ENCODE data around the gene VPS13D.

The VPS13D gene

GRCh38 chr1:12194666-12195216, 35.1 kb upstream of the VPS13D start:
- no peak overlapping the region for H3K9ac ChIP-seq (ENCODE audit: insufficient read length)
- no peak for DNase-seq (ENCODE audit: low read depth, low spot score)
- H3K27ac ChIP-seq: no peak overlapping the region
- no peak overlapping the region for H3K4me3 ChIP-seq
- H3K9me3 ChIP-seq (ENCODE audit: low read depth, low read length): no peaks in the 10 kb centered on the region
- no peaks in the 10 kb centered on the region for H3K36me3 ChIP-seq (ENCODE audit: insufficient read depth, low read length)
- no peak for TF ChIP-seq FOXP2 (optimal IDR thresholded peaks at IDR 0.05; ENCODE audit: control extremely low read depth, extremely low read length, insufficient read depth)
- no peak for TF ChIP-seq POLR2AphosphoS5 (IDR thresholded peaks at IDR 0.05; ENCODE audit: borderline replicate concordance, low read depth, low read length)
- TF ChIP-seq EZH2 (IDR thresholded peaks at IDR 0.05): no peak

DNA sequence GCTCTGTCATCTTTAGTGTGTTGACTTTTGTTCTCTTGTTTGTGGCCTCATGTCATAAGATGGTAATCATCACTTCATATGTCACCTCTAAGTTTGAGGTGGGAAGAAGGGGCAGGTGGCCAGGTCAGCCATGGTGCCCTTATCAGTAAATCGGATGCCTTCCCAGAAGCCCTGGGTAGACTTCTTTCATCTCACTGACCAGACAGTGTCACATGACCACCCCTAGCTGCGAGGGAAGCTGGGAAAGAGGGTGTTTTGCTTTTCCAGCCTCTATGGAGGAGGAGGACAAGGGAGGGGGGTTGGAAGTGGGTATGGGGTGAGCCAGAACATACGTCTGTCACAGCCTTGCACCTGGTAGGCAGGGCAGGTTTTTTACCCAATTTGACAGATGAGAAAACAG, 34.4 kb upstream of the VPS13D start:
- Histone ChIP-seq H3K4me3 (no peak overlapping the region), H3K9ac (ENCODE audit: insufficient read length) (no peak overlapping the region), H3K9me3 (ENCODE audit: low read depth, low read length) (no peaks in the 10 kb centered on the region), H3K36me3 (ENCODE audit: insufficient read depth, low read length) (no peaks in the 10 kb centered on the region), H3K27ac (no peak overlapping the region)
- TF ChIP-seq FOXP2 (optimal IDR thresholded peaks at IDR 0.05; ENCODE audit: control extremely low read depth, extremely low read length, insufficient read depth) (no peak), EZH2 (IDR thresholded peaks at IDR 0.05) (no peak), POLR2AphosphoS5 (IDR thresholded peaks at IDR 0.05; ENCODE audit: borderline replicate concordance, low read depth, low read length) (no peak)
- no peak for DNase-seq (ENCODE audit: low read depth, low spot score)

DNA sequence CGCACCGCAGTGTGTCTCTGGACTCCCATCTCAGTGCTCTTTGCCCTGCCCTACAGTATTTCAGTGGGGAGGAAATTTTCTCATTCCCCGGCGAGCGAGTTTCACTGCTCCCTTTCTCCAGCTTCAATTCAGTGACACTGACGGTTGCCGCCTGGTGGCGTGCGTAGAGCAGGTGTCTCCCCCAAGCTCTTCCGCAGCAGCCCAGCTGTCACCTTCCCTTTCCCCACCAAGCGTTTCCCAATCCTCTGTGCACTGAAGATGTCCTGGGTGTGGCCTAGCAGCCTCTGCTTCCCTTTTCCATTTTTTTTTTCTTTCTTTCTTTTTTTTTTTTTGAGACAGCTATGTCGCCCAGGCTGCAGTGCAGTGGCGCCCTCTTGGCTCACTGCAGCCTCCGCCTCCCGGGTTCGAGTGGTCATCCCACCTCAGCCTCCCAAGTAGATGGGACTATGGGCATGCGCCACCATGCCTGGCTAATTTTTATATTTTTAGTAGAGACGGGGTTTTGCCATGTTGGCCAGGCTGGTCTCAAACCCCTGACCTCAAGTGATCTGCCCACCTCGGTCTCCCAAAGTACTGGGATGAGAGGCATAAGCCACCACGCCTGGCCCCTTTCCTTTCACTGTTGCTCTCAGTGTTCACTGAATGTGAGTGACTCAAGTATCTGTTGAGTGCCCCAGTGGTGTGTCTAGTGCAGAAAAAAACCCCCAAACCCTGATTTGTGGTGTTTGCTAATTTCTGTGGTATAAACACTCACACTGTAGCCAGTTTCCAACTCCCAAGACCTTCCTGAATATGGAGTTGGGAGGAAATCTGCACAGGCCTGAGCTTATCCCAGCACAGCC, 33.0 kb upstream of the VPS13D start:
- DNase-seq (ENCODE audit: low read depth, low spot score): no peak
- Histone ChIP-seq H3K36me3 (ENCODE audit: insufficient read depth, low read length) (no peaks in the 10 kb centered on the region), H3K9me3 (ENCODE audit: low read depth, low read length) (no peaks in the 10 kb centered on the region), H3K9ac (ENCODE audit: insufficient read length) (no peak overlapping the region), H3K4me3 (no peak overlapping the region), H3K27ac (no peak overlapping the region)
- TF ChIP-seq FOXP2 (optimal IDR thresholded peaks at IDR 0.05; ENCODE audit: control extremely low read depth, extremely low read length, insufficient read depth): no peak
- TF ChIP-seq EZH2 (IDR thresholded peaks at IDR 0.05): no peak

GRCh38 chr1:12197483-12197880, 32.3 kb upstream of the VPS13D start:
- no peak overlapping the region for H3K4me3 ChIP-seq
- no peak overlapping the region for H3K9ac ChIP-seq (ENCODE audit: insufficient read length)
- no peak overlapping the region for H3K27ac ChIP-seq
- H3K9me3 ChIP-seq (ENCODE audit: low read depth, low read length): no peaks in the 10 kb centered on the region
- no peak for DNase-seq (ENCODE audit: low read depth, low spot score)
- no peak for TF ChIP-seq EZH2 (IDR thresholded peaks at IDR 0.05)
- TF ChIP-seq POLR2AphosphoS5 (IDR thresholded peaks at IDR 0.05; ENCODE audit: borderline replicate concordance, low read depth, low read length): no peak
- no peak for TF ChIP-seq FOXP2 (optimal IDR thresholded peaks at IDR 0.05; ENCODE audit: control extremely low read depth, extremely low read length, insufficient read depth)
- no peaks in the 10 kb centered on the region for H3K36me3 ChIP-seq (ENCODE audit: insufficient read depth, low read length)

DNA sequence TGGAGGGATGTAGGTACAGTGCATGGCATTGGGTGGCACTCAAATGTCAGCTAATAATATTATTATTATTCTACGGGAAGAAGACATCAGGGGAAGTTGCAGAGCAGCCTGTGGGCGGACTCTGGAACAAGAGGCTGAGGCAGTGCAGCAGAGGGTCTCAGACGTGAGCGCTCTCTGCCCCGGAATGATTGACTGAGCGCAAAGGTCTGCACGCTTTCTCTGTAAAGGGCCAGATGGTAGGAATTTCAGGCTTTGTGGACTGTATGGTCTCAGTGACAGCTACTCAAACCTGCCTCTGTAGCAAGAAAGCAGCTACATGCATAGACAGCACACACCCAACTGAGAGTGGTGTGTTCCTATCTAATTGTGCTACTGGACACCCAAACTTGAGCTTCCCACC, 29.6 kb upstream of the VPS13D start:
- TF ChIP-seq FOXP2 (optimal IDR thresholded peaks at IDR 0.05; ENCODE audit: control extremely low read depth, extremely low read length, insufficient read depth) (no peak), EZH2 (IDR thresholded peaks at IDR 0.05) (no peak), POLR2AphosphoS5 (IDR thresholded peaks at IDR 0.05; ENCODE audit: borderline replicate concordance, low read depth, low read length) (no peak)
- Histone ChIP-seq H3K9me3 (ENCODE audit: low read depth, low read length) (no peaks in the 10 kb centered on the region), H3K27ac (no peak overlapping the region), H3K9ac (ENCODE audit: insufficient read length) (no peak overlapping the region), H3K4me3 (no peak overlapping the region), H3K36me3 (ENCODE audit: insufficient read depth, low read length) (no peaks in the 10 kb centered on the region)
- no peak for DNase-seq (ENCODE audit: low read depth, low spot score)

DNA sequence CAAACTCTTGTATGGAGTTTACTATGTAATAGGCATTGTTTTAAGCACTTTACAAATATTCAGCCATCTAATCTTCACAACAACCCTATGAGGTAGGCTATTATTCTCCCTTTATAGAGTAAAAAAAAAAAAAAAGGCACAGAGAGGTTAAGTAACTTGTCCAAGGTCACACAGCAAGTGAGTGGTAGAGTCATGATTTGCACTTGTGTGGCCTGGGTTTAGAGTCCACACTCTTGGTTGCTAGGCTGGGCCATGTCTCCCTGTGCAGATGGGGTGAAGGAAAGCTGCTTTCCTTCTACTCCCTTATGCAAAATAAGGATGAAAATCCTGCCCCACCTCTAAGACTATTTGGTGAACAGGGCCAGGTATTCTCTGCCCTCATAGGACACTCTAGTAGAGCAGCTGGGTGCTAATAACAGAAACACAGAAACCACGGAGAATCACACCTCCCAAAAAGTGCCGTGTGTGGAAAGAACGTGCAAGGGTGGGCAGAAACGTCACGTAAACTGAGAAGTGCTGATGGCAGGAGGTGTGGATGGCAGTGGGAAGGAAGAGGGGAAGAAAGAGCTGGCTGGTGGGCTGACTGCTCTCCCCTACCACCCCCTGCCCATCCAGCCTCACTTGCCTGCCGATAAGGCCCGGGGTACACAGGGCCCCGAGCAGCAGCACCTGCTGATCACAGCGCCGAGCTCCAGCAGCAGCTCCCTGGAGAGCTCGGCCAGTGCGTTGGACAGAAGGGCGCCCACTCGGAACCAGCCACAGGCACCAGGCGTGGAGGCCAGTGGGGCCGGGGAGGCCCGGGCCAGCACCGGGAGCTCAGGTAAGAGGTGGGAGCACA, 28.3 kb upstream of the VPS13D start:
- Histone ChIP-seq H3K9me3 (ENCODE audit: low read depth, low read length) (no peaks in the 10 kb centered on the region), H3K36me3 (ENCODE audit: insufficient read depth, low read length) (no peaks in the 10 kb centered on the region), H3K27ac (no peak overlapping the region), H3K9ac (ENCODE audit: insufficient read length) (no peak overlapping the region), H3K4me3 (no peak overlapping the region)
- no peak for DNase-seq (ENCODE audit: low read depth, low spot score)
- no peak for TF ChIP-seq FOXP2 (optimal IDR thresholded peaks at IDR 0.05; ENCODE audit: control extremely low read depth, extremely low read length, insufficient read depth)
- TF ChIP-seq EZH2 (IDR thresholded peaks at IDR 0.05): no peak
- no peak for TF ChIP-seq POLR2AphosphoS5 (IDR thresholded peaks at IDR 0.05; ENCODE audit: borderline replicate concordance, low read depth, low read length)

DNA sequence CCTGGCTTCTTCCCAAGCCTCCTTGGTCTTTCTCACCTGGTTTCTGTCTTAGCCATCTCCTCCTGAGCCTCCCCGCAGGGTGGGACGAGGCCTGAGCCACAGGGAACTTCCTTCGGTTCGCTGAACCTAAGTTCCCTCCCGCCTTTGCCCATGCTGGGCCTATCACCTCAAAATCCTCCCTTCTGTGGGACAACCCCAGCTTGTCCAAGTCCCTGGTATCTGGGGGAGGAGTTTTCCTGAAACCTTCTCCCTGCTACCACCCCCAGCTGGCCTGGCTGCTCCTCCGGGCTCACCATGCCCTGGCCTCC, 27.7 kb upstream of the VPS13D start:
- Histone ChIP-seq H3K9ac (ENCODE audit: insufficient read length) (no peak overlapping the region), H3K27ac (no peak overlapping the region), H3K4me3 (no peak overlapping the region), H3K36me3 (ENCODE audit: insufficient read depth, low read length) (no peaks in the 10 kb centered on the region), H3K9me3 (ENCODE audit: low read depth, low read length) (no peaks in the 10 kb centered on the region)
- TF ChIP-seq EZH2 (IDR thresholded peaks at IDR 0.05) (no peak), FOXP2 (optimal IDR thresholded peaks at IDR 0.05; ENCODE audit: control extremely low read depth, extremely low read length, insufficient read depth) (no peak), POLR2AphosphoS5 (IDR thresholded peaks at IDR 0.05; ENCODE audit: borderline replicate concordance, low read depth, low read length) (no peak)
- no peak for DNase-seq (ENCODE audit: low read depth, low spot score)

DNA sequence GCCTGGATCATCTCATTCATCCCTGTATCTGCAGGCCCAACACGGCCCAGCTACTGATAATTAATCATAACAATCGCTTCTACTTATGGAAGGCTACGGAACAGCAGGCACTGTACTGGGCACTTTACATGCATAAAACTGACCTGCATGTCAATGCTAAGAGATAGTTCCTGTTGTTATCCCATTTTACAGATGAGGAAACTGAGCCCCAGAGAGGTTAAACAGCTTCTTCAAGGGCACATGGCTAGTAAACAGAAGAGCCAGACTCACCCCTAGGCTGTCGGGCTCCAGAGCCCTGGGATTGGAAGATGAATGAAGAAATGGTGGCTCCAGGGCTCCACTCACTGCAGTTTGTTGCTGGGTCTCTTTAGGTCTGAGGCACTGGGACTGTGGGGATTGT, 27.3 kb upstream of the VPS13D start:
- no peak overlapping the region for H3K9ac ChIP-seq (ENCODE audit: insufficient read length)
- no peak for DNase-seq (ENCODE audit: low read depth, low spot score)
- H3K27ac ChIP-seq: no peak overlapping the region
- H3K36me3 ChIP-seq (ENCODE audit: insufficient read depth, low read length): no peaks in the 10 kb centered on the region
- TF ChIP-seq FOXP2 (optimal IDR thresholded peaks at IDR 0.05; ENCODE audit: control extremely low read depth, extremely low read length, insufficient read depth): no peak
- TF ChIP-seq EZH2 (IDR thresholded peaks at IDR 0.05): no peak
- no peak for TF ChIP-seq POLR2AphosphoS5 (IDR thresholded peaks at IDR 0.05; ENCODE audit: borderline replicate concordance, low read depth, low read length)
- no peaks in the 10 kb centered on the region for H3K9me3 ChIP-seq (ENCODE audit: low read depth, low read length)
- no peak overlapping the region for H3K4me3 ChIP-seq

Data from SK-N-MC (cell line).